Fibroblast of upper back skin (primary cell): ENCODE results near the gene BRS3.
"Not testable (repeated sequence)": the region's sequence is repeated elsewhere in the genome, so short reads cannot be mapped to it uniquely, and the experiment has no call there.

Source experiments
- DNase-seq: peaks from one replicate; pipeline ENCODE4 v3.0.0-alpha.2; 2013

BRS3 gene

DNA sequence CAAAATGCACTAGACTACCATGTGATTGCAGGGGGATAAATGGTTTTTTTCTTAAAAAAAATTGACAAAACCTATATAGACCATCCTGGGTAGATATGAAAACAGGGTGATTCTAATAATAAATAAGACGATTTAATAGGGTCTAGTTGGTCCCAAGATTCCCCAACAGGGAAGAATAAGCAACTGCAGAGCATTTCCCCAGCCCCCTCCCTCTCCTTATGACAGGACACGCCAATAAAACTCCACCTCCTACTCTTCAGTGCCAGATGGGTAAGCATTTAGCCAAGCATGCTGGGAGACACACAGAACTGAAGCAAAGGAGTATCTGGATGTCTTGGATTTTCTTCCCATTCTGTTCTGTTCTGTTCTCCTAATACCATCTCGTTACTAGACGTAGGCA lies at the start of gene BRS3:
Gene BRS3 (plus strand): TSS at position 301 of the 400 bp plus-strand sequence. CDS start 168 bp downstream, outside the sequence.
- no peak for DNase-seq

DNA sequence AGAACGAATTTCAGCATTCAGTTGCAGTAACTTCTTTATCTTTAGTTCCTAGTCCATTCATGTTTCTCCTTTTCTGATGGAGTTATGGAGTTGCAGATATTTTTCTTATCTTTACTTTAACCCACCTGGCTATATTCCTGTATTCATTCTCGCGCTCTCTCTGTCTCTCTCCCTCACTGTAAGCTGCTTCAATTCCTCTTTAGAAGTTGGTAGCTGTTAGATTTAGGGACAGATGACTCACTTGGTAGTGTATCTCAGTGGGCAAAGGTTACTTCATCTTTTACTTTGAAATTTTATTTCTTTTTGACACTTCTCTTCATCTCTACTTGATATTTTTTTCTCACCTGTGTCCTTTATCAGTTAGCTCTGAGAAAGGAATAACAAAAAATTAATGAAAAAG lies 49.6 kb upstream of the BRS3 start:
- DNase-seq, result no peak

DNA sequence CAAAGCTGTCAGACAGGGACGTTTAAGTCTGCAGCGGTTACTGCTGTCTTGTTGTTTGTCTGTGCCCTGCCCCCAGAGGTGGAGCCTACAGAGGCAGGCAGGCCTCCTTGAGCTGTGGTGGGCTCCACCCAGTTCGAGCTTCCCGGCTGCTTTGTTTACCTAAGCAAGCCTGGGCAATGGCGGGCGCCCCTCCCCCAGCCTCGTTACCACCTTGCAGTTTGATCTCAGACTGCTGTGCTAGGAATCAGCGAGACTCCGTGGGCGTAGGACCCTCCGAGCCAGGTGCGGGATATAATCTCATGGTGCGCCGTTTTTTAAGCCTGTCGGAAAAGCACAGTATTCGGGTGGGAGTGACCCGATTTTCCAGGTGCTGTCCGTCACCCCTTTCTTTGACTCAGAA lies 42.1 kb upstream of the BRS3 start:
- DNase-seq, result not testable (repeated sequence)

DNA sequence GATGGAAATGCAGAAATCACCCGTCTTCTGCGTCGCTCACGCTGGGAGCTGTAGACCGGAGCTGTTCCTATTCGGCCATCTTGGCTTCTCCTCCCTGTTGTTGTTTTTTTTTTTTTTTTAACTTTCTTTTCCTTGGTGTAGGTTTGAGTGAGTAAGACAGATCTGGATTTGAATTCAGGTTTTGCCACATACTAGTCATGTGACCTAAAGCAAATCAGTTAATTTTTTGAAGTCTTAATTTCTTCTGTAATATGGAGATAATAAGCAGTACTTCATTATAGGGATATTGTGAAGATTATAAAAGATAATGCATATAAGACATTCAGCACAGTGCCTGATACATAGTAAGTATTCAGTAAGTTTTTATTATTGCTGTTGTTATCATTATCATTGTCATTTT lies 41.5 kb upstream of the BRS3 start:
- no peak for DNase-seq

DNA sequence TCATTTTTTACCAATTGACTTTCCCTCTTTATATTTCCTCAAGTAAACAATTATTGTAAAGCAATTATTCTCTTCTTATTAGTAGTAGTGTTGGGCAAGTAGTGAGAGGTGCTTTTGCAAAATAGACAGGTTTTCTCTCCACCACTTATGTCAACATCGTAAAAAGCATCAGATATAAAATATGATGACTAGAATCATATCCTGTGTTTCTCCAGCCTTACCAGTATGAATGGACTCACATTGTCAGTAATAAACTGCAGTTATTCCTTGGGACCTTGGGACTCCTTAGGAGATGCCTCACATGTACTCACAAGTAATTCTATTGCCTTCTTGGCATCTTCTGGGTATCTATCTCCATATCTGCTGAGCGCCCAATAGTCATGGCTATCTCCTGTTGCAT lies 40.4 kb upstream of the BRS3 start:
- no peak for DNase-seq

DNA sequence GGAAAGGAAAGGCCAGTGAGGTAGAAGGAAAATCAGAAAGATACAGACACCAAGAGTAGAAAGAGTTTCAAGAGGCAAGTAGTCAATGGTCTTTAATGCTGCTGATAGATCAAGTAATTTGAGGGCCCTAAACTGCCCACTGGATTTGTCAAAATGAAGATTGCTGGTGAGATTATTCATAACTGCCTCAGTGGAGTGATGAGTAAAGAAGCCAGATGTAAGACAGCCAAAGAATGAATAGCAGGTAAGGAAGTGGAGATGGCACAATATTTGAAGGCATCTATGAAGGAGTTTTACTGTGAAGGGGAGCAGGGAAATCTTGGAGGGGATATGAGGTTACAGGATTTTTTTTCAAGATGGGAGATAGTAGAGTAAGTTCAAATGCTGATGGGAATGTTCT lies 39.8 kb upstream of the BRS3 start:
- DNase-seq, result no peak

DNA sequence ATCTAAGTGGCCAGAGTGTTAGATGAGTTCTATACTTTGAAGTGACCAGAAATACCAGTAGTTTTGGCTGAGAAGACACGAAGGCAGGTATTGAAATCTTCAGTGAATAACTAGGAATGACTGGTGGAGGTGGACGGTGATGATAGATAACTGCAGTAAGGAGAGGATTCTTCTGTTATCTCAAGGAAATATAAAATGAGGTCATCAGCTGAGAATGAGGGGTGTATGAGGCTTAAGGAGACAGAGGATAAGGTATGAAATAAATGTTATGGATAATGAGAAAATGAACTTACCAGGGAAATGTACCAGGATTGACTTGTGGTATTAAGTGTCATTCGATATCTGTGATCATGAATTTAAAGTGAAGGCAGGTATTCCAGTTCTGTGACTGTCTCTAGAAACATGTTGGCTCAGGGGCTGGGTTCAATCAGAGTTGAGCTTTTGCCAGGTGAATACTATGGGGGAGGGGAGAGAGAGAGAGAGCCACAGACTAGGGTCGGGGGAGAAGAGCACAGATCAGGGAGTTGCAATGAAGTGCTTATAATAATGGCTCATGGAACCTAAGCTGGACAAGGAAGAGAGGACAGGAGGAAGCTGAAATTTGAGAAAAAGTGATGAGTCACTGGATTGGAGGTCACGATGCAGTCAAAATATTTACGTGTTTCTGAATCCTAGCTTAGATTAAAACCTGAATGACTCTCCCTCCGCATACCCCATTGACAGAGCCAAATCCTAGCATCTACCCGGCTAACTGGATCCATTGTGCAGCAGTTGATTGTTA lies 37.5 kb upstream of the BRS3 start:
- DNase-seq, result no peak

DNA sequence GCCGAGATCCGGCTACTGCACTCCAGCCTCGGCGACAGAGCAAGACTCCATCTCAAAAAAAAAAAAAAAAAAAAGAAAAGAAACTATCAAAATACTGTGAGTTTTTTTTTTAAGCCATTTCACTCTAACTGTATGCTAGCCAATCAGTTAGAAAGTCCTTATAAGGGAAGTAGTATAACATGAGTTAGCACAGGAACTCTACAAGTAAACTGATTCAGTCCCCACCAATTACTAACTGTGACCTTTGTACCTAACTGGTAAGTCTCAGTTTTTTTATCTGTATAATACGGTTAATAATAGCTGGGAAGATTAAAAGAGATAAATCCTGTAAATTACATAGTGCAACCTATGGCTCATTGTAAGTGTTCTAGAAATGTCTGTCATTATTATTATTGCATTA lies 35.1 kb upstream of the BRS3 start:
- DNase-seq, result no peak

DNA sequence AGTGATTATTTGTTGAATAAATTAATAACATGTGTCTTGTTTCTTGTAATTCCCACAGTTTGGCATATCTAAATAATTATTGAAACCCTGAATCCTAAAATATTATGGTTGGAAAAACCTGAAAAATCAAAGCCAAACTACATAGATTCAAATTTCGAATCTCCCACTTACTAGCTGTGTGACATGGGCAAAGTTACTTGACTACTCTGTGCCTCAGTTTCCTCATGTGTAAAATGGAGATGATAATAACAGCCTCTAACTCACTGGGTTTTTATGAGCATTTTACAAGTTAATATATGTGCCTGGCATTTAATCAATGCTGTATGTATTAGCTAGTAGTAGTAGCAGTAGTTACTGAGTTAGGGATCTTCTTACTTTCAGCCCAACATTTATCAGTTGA lies 34.6 kb upstream of the BRS3 start:
- no peak for DNase-seq

DNA sequence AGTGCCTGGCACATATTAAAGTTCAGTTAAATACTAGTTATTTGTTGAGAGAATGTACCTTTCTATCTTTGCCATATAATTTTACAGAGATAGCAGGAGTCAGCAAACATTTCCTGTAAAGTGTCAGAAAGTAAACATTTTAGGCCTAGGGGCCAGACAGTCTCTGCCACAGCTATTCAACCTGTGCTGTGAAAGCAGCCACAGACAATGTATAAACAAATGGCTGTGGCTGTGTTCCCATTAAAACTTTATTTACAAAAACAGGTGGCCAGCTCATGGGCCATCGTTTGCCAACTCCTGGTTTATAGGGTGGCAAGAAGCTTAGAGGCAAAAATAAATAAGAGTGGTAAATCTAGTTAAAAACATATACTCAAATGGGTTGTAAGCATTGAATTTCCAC lies 34.0 kb upstream of the BRS3 start:
- DNase-seq, result no peak

DNA sequence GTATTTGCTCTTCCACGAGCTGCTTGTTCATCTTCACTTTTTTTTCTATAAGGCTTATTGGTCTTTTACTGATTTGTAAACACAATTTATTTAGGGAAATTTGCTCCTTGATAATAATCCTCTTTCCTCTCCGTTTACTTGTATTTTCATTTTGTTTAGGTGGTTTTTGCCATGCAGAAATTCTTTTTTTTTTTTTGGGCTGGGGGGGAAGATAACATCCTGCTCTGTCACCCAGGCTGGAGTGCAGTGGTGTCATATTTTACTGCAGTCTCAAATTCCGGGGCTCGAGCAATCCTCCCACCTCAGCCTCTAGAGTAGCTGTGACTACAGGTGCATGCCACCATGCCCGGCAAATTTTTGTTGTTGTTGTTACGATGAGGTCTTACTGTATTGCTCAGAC lies 31.6 kb upstream of the BRS3 start:
- DNase-seq, result no peak

DNA sequence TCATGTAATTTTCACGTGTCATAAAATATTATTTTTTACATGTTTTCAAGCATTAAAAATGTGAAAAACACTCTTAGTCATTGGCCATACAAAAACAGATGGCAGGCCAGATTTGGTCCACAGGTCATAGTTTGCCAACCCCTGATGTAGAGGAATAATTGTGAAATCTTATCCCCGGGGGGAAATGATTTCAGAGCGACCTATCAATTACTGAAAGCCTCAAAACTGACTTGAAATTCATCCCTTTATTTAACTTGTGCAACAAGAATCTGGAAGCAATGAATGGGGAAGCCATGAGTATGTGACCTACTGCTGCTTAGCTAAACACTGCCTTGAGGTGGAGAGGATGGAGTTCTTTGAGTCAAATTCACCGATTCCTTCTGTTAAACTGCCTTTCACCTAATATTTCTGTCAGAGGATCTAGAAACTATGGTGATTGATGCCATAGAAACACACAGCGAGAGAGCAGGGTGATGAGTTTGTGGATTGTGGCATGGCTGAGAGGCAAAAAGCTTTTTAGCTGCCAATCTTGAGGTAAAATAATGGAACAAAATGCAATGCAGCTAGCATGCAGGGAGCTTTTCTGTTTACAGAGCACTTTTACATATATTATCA lies 30.3 kb upstream of the BRS3 start:
- no peak for DNase-seq

DNA sequence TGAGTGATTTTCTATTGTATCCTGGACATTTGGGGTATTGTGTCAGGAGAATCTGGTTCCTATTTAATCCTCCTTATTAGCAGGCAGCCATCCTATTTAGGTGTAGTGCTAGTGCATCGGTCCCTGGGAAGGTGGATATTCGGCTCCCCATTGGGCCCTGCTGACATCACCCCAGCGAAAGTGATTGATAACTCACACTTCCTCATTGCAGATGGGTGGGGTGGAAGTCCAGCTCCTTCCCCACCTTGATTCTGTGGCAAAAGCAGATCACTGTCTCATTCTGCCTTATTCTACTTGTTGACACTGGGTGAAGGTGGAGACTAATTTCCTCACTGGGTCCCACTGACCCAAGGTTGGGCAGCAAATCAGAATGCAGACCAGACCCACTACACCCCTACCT lies 23.2 kb upstream of the BRS3 start:
- DNase-seq, result no peak

DNA sequence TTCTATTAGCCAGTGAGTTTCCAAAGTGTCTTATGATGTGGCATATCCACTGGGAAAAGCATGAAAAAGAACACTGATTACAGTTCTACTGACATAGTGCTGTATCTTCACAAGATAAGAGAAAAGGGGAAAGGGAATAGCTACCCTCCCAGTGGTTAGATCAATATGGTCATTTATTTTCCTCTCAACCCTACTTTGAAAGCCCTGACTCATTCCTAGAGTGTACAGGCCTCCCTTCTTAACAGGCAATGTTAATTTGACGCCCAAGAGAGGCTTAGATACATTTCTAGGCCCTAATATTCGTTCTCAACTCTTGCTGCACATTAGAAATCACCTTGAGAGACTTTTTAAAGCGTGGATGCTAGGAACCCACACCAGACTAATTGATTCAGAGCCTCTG lies 20.4 kb upstream of the BRS3 start:
- DNase-seq, result no peak

DNA sequence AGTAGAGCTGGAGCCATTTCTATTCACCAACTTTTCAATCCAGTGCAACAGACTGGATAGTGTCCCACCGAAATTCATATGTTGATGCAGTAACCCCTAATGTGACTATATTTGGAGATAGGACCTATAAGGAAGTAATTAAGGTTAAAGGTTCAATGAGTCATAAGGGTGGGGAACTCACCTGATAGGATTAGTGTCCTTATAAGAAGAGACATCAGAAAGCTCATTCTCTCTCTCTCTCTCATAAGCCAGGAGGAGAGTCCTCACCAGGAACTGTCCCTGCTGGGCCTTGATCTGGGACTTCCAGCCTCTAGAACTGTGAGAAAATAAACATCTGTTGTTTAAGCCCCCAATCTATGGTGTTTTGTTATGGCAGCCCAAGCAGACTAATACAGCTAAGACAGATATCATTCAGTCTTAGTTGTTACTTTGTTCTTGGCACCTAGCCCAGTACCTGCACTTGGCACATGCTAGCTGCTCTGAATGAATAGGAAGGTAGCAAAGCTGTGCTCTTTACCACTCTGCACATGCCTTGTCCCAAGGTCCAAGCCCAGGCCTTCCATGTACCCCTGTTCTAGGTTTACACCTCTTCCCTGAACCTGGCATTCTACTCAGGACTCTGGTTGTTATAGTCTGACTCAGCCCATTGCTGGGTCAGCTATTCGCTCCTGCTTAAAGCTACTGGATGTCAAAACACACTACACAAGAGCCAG lies 19.2 kb upstream of the BRS3 start:
- DNase-seq, result no peak

DNA sequence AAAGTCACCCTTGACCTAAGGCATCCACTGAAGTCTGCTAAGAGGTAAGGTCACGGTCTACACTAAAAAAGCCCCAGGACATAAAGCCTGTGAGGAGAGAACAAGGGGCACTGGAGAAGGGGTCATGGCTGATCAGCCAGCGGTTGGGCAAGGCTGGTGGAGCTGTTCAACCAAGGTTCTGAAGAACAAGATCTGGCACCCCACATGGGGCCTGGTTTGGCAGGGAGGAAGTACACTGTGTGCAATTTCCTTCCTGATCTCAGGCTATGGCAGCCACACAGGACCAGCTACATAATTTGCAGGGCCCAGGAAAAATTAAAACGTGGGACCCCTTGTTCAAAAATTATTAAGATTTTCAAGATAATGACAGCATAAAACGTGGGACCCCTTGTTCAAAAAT lies 14.1 kb upstream of the BRS3 start:
- DNase-seq, result no peak

DNA sequence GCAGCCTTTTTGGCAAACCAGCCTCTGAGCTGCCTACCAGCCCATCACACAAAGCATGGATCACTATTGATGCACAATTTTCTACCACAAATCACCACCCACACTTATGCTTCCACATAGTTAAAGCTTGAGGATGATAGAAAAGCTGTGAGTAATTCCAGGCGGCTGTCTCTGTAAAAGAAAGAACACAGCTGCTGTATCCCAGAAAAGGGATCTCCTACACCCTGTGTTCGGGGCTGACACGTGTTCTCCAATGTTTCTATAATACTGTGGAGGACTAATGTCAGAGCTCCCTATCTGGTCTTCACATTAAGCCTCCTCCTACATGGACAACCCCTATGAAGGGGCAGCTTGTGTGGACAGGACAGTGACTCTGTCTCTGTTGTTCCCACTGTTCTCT lies 12.5 kb upstream of the BRS3 start:
- DNase-seq, result no peak

DNA sequence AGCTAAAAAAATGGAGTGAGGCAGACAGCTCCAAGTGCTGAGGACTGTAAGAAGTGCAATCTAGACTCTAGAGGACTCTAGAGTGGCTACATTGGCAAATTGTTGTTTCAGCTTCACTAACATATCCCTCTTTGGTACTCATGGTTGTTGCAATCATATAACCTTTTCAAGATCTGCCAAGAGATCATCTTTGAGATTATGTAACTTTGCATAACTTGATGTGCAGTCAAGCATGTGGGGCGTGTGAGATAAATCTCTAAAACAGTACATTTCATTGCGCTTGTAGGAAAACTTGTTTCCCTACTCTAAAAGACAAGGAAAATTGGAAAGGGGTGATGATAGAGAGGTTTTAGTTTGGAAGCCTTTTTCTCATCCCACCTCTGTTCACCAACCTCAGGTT lies 11.2 kb upstream of the BRS3 start:
- DNase-seq, result no peak

DNA sequence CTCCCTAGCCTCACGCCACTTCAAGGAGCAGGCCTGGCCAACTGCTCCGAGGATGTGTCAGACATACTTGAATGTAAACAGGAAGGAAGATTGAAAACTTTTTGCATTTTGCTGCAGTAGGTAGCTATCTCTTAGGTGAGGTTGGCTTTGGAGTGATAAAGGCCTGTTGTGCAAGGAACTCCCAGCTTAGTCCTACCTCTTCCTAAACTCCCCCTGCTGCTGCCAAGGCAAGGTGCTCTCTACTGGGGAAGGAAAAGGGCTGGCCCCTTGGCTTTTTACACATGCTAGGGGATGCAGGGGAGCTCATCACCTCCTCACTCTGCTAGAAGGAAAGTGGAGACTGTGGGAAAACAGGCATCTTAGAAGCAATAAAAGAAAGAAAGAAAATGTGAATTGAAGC lies 10.7 kb upstream of the BRS3 start:
- no peak for DNase-seq

DNA sequence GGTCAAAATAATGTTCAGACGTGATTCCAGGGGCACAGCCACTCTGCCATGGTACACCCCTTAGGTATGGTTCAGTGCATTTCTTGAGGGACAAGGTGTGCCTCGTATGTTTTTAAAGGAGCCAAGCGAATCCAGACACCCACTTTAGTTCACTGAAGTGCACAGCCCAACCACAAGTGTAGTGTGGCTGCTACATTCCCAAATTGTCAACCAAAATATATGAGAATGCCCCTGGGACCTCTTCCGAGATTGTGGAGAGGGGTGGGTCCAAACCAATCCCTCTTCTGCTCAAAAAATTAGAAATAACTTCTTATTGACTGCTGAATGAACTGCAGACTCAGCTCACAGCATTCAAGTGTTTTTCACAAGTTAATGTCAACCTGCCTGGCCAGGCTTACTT lies 7.4 kb upstream of the BRS3 start:
- no peak for DNase-seq

DNA sequence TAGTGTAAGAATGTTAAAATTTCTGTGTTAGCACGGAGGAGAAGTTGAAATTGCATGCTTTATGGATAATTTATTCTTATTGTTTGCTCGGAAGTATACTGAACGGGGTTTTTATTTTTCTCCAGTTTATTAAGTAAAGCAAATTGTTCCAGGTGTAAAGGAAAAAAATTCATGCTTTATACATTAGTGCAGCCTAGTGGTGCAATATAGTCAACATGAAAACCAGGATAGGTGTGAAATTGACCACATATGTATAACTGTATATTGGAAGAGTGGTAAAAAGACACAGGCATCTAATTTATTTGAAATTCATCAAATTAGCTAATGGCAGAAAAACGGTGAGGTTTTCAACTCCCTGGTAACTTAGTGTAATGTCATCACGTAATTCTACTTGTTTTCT lies 959 bp downstream of the BRS3 start:
- no peak for DNase-seq

DNA sequence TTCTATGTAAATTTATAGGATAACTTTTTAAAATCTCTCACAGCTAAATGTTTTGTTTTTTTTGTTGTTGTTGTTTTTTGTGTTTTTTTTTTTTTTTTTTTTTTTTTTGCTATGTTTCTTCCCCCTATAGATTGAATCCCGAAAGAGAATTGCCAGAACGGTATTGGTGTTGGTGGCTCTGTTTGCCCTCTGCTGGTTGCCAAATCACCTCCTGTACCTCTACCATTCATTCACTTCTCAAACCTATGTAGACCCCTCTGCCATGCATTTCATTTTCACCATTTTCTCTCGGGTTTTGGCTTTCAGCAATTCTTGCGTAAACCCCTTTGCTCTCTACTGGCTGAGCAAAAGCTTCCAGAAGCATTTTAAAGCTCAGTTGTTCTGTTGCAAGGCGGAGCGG lies 4.1 kb downstream of the BRS3 start:
- no peak for DNase-seq

DNA sequence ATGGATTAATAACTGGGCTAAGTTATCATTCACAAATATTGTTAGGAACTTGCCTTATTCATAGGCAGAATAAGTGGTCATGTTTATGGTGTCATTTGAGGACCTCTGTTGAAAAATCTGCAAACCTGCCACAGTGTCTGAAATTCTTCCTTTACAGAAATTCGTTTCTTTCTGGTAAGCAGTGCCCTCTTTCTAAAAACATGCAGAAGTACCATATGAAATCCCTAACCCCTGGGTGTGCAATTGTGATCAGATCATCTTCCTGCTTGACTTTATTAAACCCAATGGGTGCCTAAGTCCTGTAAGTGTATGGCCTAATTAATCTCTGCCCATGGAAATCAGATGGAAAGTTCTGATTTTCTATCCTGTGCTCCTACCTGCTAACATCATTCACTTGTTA lies 5.3 kb downstream of the BRS3 start:
- DNase-seq, result no peak

DNA sequence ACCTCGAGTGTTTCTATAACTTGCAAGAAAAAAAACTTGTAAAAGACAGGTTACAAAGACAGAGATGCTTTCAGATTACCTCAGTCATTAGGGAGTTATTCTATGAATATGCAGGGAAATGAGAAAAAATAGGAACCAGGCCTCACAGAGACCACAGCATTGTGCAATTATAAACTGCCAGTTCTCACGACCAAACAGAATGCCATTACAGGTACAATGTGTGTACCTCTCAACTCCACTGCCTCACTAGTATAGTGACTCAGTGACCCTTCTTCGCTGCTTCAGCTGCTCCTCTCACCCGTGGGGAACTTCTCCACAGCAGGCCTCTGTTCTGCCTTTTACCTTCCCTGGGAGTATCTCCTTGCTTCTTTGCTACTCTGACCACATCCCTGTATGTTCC lies 7.3 kb downstream of the BRS3 start:
- no peak for DNase-seq
